SHP77 treated with DMSO at 0.1 percent for 48 hours (cell line): ENCODE measurements around the gene TIFAB.

ENCODE experiments used
- DNase-seq: peaks from one replicate; lab custom pipeline; 2025; lab: John Stamatoyannopoulos, UW

The TIFAB gene

GRCh38 chr5:135442431-135443160 is 9.6 kb downstream of the TIFAB start:
- DNase-seq: no peak

GRCh38 chr5:135441919-135442318 is 10.2 kb downstream of the TIFAB start:
- no peak for DNase-seq

GRCh38 chr5:135441350-135441831 is 10.8 kb downstream of the TIFAB start:
- DNase-seq: no peak

GRCh38 chr5:135440916-135441315 is 11.2 kb downstream of the TIFAB start:
- DNase-seq: no peak

- DNase-seq: no peak
Measured at GRCh38 chr5:135439231-135440205, 12.6 kb downstream of the TIFAB start.

GRCh38 chr5:135438636-135439221 is 13.4 kb downstream of the TIFAB start:
- DNase-seq: no peak

- peak; percentile 5 for DNase-seq
Measured at GRCh38 chr5:135437796-135438560, 14.2 kb downstream of the TIFAB start.

- no peak for DNase-seq
Measured at GRCh38 chr5:135437422-135437795, 14.7 kb downstream of the TIFAB start.

GRCh38 chr5:135436951-135437418 is 15.2 kb downstream of the TIFAB start:
- DNase-seq: no peak

- no peak for DNase-seq
Measured at GRCh38 chr5:135435467-135436330, 16.5 kb downstream of the TIFAB start.

- no peak for DNase-seq
Measured at GRCh38 chr5:135434591-135435466, 17.3 kb downstream of the TIFAB start.

GRCh38 chr5:135433681-135434426 is 18.3 kb downstream of the TIFAB start:
- no peak for DNase-seq

- DNase-seq: no peak
Measured at GRCh38 chr5:135432113-135432512, 20.0 kb downstream of the TIFAB start.

- DNase-seq: no peak
Measured at GRCh38 chr5:135430135-135430437, 22.1 kb downstream of the TIFAB start.

GRCh38 chr5:135429301-135430134 is 22.6 kb downstream of the TIFAB start:
- no peak for DNase-seq

GRCh38 chr5:135428586-135428985 is 23.6 kb downstream of the TIFAB start:
- no peak for DNase-seq

GRCh38 chr5:135426102-135427082 is 25.8 kb downstream of the TIFAB start:
- peak; percentile 37 for DNase-seq
